GM21619 (cell line): ENCODE results near the gene TRAF3.
"Not testable (repeated sequence)": the region's sequence is repeated elsewhere in the genome, so short reads cannot be mapped to it uniquely, and the experiment has no call there.

Source experiments
- ATAC-seq: cut with Tn5 transposase; IDR thresholded peaks from one replicate; pipeline ENCODE4 v1.9.1; 2021; ENCODE audit not compliant: unreplicated experiment

The TRAF3 gene

GRCh38 chr14:102805941-102806340 is 28.7 kb downstream of the TRAF3 start:
- ATAC-seq = no peak

- ATAC-seq = no peak
These were observed 29.2 kb downstream of the TRAF3 start for GRCh38 chr14:102806447-102806846.

GRCh38 chr14:102807013-102807406 is 29.8 kb downstream of the TRAF3 start:
- ATAC-seq = no peak

DNA sequence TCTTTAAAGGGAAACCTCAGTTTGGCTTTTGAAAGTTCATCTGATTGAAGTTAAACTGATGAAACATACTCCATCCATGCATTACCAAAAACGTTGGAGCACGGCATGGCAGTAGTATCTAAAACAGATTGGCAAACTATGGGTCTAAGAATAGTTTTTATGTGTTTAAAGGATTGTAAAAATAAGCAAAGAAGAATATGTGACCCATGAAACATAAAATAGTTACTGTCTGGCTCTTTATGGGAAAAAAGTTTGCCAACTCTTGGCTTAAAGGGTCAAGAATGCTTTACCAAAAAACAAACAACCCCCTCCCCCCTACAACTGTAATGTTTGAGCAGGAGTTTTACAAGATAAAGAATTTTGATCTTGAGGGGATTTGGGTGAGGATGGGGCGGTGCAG is 32.6 kb downstream of the TRAF3 start:
- ATAC-seq = no peak

GRCh38 chr14:102810523-102810922 is 33.3 kb downstream of the TRAF3 start:
- ATAC-seq = no peak

- no peak for ATAC-seq
These were observed 34.2 kb downstream of the TRAF3 start for GRCh38 chr14:102811254-102811963.

DNA sequence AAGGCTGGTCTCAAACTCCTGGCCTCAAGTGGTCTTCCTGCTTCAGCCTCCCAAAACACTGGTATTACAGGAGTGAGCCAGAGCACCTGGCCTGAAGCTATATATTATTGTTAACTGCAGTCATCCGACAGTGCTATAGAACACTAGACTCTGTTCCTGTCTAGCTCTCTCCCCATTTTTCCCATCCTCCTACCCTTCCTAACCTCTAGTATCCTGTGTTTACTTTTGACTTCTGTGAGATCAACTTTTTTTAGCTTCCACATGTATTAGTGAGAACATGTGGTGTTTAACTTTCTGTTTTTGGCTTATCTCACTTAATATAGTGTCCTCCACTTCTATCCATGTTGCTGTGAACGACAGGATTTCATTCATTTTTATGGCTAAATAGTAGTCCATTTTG is 34.7 kb downstream of the TRAF3 start:
- no peak for ATAC-seq

DNA sequence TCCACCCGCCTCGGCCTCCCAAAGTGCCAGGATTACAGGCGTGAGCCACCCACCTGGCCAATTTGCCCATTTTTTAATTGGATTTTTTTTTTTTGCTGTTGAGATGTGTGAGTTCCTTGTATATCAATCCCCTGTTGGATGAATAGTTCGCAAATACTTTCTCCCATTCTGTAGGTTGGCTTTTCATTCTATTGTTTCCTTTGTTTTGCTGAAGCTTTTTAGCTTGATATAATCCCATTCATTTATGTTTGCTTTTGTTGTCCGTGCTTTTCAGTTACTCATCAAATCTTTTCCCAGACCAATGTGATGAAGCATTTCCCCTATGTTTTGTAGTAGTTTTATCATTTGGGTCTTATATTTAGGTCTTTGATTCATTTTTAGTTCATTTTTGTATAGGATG is 36.4 kb downstream of the TRAF3 start:
- ATAC-seq = no peak

DNA sequence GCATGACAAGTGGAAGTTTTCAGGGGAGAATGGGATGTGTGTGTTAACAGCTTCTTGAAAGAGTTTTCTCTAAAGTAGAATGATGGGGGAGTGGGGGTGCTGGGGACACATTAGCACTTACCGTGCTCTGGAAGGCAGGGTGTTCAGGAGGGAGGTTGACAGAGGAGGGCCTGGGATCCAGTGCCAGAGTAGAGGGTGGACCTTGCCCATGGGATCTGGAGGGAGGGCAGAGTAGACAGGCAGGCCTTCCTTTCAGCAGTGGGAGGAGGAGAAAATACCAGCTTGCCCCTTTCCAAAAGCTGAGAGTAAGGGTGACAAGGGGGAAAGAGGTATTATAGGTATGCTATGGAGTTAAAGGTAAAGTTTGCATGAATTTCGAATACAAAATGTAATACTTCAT is 40.1 kb downstream of the TRAF3 start:
- ATAC-seq = no peak

DNA sequence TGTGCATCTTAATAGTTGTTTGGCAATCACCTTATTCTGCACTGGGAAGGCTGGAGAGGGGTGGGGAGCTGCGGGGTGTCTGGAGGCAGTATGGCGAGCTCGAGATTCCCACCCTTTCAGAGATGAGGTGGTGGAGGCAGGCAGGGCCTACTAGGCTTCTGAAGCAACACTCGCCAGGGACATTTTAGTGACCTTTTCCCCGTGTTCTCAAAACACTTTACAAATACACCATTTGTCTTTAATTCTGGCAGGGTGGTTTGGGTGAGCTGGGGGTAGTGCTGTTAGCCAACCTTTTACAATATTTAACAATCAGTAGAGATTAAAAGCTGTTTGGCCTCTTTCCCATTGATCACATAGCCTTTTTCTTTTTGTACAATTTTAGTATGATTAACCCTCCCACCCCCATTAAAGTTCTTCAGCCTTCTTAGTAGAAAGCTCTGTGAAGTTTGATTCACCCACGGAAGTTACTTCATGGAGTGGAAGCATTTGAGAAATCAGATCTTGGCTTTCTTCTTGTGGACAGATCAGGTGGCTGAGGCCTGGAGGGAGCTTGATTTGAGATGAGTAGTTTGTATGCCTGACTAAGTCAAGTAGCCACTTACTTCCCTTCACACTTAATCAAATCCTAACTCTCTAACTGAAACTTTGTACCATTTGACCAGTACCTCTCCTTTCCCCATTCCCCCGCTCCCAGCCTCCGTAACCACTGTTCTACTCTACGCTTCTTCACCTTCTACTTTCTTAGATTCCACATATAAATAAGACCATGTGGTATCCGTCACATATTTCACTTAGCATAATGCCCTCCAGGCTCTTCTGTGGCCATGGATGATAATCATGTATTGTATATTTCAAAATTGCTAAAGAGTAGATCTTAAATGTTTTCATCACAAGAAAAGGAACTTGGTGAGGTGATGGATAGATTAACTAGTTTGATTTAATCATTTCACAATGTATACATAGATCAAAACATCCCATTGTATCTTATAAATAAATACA is 41.0 kb downstream of the TRAF3 start:
- ATAC-seq = peak; percentile 26

DNA sequence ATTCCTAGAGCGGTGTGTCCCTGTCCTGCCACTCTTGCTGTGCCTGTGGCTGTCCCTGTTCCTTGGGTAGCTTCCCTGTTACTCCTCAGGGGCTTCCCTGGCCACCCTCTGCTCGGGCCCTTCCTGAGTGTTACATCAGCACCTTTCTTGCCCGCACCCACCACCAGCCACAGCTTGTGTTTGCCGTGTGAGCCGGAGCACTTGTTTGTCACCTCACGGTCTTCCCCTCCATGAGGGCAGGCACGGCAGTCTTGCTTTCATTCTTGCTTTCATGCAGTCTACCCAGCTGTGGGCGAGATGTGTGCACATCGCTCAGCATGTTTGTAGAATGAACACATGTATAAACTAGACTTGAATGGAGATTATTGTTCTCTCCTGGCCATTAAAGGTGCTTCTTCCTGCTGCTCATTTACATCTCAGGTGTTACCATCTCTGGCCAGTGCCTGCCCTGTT is 42.0 kb downstream of the TRAF3 start:
- ATAC-seq = peak; percentile 82

DNA sequence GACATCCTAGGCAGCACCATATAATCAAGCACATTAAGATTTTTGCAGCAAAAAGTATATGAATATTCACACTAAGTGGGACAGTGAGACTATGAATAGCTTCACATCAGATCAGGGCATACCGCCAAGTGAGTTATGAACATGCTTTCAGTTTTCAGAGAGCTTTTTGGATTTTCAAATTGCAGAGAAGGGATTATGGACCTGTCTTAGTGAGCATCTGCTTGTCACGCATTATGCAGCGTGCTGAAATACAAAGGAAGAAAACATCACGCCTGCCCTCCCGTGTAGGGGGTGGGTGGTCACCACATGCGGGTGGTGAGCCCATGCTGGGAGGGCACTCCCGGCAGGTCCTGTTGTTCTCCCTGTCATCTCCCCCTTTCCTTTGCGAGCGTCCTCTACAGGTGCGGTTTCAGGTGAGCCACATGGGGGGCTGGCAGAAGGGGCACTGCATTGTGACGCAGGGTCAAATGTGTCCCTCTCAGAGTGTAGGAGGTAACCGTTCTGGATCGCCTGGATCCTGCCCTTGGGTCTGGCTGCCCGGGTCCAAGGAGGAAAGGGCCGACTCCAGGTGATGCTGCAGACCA is 42.6 kb downstream of the TRAF3 start:
- peak; percentile 6 for ATAC-seq

GRCh38 chr14:102821252-102821651 is 44.0 kb downstream of the TRAF3 start:
- no peak for ATAC-seq

DNA sequence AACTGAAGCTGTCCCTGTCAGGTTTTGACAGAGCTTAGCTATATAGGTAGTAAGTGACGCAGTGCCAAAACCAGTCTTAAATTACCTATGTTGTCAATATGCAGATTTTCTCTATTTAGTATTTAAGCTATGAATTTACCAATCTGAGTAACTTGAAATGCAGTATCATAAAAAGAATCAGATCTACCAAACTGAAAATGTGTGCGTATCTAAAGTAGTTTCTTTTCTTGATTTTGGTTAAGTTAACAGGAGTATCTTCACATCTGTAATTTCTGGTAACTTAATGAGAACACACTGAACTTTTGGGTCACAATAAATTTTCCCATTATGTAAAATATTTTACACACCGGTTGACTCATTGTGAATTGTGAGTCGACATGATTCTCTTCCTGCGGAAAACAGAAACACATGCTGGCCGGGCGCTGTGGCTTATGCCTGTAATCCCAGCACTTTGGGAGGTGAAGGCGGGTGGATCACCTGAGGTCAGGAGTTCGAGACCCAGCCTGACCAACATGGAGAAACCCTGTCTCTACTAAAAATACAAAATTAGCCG is 45.1 kb downstream of the TRAF3 start:
- ATAC-seq = no peak

GRCh38 chr14:102822887-102823286 is 45.6 kb downstream of the TRAF3 start:
- ATAC-seq = not testable (repeated sequence)

- no peak for ATAC-seq
These were observed 46.3 kb downstream of the TRAF3 start for GRCh38 chr14:102823546-102823945.

- no peak for ATAC-seq
These were observed 47.6 kb downstream of the TRAF3 start for GRCh38 chr14:102824832-102825231.

- no peak for ATAC-seq
These were observed 48.3 kb downstream of the TRAF3 start for GRCh38 chr14:102825307-102826095.

DNA sequence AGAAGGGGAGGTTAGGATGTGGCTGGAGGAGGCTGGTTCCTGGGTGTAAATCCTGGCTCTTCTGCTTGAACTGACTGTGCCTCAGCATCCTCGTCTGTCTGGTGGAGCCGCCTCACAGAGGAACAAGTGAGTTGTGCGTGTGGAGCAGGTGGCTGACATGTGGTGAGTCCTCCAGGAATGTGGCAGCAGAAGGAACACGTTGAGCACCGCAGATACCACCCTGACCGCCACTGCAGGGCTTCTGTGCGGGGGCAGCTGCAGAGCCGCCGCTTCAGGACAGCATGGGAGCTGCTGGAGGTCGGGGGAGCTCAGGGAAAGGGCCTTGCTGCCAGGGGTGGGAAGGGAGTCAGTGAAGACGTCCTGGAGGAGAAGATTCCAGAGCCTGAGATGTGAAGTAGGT is 48.9 kb downstream of the TRAF3 start:
- ATAC-seq = no peak
